NCI-H187 (cell line): Measurements from ENCODE around the gene TCERG1L.
"Not testable (repeated sequence)": the region's sequence is repeated elsewhere in the genome, so short reads cannot be mapped to it uniquely, and the experiment has no call there.

Experiments
- DNase-seq, 2 experiments: peaks; one replicate each; lab custom pipeline; 2025; lab: John Stamatoyannopoulos, UW

TCERG1L gene, protein sequence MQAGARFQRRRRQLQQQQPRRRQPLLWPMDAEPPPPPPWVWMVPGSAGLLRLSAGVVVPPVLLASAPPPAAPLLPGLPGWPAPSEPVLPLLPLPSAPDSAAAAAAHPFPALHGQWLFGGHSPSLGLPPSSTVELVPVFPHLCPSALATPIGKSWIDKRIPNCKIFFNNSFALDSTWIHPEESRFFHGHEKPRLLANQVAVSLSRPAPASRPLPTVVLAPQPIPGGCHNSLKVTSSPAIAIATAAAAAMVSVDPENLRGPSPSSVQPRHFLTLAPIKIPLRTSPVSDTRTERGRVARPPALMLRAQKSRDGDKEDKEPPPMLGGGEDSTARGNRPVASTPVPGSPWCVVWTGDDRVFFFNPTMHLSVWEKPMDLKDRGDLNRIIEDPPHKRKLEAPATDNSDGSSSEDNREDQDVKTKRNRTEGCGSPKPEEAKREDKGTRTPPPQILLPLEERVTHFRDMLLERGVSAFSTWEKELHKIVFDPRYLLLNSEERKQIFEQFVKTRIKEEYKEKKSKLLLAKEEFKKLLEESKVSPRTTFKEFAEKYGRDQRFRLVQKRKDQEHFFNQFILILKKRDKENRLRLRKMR

DNA sequence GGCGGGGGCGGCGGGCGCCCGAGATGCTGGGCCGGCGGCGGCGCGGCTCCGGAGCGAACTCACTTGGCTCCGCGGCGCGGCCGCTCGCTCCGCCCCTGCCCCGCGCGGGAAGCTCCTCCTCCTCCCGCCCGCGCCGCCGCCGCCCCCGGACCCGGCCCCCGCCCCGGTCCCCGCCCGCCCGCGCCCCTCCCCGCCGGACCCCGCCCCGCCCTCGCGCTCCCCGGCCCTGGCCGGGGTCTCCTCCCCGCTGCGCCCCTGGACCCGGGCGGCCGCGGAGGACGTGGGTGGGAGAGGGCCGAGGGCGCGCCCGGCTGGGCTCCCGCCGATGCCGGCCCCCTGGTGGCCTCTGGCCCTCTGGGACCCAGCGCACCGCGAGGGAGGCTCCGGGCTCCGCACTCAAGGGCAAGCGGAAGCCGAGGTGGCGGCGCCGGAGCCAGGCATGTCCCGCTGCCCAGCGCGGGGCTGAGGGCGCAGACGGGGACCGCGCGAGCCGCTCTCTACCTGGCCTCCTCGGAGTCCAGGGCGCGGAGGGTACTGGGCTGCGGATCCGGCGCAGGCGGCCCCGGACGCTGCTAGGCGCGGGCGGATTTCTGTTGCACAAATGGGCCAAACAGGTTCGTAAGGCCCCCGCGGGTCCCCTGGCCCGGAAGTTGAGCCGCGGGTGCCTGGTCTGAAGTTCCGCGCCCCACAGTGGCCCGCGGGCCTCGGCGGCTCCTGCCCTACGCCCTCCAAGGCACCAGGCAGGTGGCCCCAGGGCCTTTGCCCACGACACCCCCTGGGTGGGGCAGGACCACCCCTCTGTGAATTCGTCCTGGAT, at the start of gene TCERG1L:
TSS of gene TCERG1L (minus strand) at position 61 of the 817 bp plus-strand sequence. CDS start 86 bp downstream, outside the sequence.
- no peak for DNase-seq

GRCh38 chr10:131358741-131359442, 47.4 kb upstream of the TCERG1L start:
- DNase-seq = no peak

- DNase-seq = no peak
Observed at GRCh38 chr10:131356442-131356841, 44.9 kb upstream of the TCERG1L start.

DNA sequence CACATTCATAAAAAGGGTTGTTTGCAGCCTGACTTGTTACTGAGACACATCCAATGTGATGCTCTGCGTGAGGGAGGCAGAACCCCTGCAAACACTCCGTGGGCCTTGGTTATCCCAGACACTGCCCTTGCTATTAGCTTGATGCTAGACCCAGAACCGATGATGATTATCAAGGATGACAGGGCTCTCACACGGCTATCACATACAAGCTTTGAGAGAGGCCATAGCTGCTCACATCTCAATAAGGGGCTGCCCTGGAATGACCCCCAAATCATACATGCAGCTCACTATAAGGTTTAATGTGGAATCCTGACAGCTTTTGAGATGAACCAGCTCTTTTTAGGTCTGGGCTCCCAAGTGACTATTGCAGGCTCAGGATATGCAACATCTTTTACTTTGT, 44.4 kb upstream of the TCERG1L start:
- DNase-seq = no peak

- DNase-seq = no peak
Observed at GRCh38 chr10:131355056-131355455, 43.5 kb upstream of the TCERG1L start.

DNA sequence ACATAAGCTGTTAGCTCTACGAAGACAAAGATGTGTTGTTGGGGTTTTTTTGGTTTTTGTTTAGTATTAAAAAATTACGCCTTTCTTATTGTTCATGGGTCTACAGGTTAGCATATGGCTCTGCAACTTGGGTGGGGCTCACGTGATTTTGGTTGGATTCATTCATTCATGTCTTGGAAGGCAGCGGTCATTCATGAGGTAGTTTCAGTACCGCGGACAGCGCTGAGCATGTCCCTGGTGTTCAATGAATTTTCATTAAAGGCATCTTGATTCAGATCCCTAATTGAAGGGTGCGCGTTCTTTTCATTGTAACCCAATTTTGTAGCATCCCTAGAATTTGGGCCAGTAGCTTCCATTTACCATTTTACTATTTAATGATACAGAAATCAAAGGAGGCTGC, 42.9 kb upstream of the TCERG1L start:
- no peak for DNase-seq

- DNase-seq = no peak
Observed at GRCh38 chr10:131352765-131353290, 41.3 kb upstream of the TCERG1L start.

GRCh38 chr10:131350660-131351059, 39.1 kb upstream of the TCERG1L start:
- DNase-seq = no peak

DNA sequence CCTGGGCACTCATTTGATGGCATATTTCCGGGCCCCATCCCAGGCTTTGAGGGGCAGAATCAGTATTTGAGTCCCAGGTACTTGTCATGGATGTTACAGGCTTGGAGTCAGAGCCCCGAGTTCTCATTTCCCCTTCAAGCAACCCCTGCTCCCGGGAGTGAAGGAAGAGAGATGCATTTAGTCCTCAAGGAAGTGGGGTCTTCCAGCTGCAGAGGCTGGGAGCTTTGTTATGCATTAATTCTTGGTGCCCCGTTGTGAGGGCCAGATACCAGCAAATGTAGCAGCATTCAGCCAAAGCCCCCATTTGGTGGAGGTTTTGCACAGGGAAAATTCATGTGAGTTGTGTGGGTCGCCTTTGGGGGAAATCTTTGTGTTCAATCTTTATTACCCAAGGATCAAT, 38.7 kb upstream of the TCERG1L start:
- DNase-seq = no peak

GRCh38 chr10:131346456-131346855, 34.9 kb upstream of the TCERG1L start:
- no peak for DNase-seq

DNA sequence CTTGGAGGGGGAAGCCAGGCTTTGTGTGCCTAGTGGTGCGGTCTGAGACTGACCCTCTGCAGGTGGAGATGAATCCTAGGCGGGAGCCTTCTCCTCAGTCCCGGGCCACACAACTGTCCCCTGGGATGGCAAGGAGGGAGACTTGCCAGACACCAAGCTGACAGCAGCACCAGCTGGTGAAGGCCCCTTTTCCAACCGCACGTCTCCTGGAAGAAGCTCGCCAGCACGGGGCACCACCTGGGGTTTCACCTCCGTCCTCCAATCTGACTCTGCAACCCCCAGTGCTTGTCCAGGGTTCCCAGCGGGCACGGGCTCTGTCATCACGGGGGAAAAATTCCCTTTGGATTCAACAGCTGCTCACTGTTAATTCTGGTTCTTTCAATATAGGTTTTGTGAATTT, 34.2 kb upstream of the TCERG1L start:
- DNase-seq = no peak

DNA sequence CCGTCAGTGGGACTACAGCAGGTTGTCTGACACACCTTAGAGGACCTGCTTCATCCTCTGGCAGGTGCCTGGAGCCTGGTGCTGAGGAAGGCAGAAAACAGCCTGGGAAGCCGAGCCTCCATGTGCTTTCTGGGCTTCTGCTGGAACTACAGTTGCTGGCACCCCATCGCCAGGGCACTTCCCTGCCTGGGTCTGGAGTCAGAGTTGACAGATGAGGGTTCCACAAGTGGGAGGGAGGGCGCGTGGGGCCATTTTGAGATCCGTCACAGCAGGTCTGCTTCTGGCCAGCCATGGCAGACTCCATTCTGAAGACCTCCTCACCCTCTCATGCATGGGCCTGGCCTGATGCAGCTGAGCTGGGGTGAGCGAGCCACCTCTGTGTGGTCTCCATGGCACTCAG, 33.2 kb upstream of the TCERG1L start:
- DNase-seq = no peak

DNA sequence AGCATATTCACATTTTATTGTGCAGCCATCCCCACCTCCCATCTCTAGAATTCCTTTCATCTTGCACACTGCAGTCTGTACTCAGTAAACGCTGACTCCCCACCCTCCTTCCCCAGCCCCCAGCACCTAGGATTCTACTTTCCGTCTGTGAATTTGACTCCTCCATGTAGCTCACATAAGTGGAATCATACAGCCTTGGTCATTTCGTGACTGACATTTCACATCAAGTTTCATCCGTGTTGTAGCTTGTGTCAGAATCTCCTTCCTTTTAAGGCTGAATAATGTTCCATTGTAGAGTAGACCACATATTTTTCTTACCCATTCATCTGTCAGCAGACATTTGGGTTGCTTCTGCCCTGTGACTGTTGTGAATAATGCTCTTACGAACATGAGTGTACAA, 26.2 kb upstream of the TCERG1L start:
- no peak for DNase-seq

DNA sequence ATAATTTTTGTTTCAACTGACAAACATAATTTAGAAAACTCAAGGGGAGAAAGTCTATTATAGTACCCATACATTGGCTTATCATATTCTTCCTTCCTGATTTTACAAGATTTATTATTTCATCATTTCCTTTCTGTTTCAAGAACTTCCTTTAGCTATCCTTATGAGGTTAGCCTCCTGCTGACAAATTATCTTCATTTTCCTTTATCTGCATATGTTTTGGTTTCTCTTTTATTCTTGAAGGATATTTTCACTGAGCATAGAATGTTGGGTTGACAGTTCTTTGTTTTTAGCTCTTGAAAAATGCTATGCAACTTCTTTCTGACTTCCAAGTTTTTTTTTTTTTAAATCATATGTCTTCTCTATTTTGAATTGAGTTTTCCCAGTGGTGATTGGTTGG, 21.3 kb upstream of the TCERG1L start:
- no peak for DNase-seq

DNA sequence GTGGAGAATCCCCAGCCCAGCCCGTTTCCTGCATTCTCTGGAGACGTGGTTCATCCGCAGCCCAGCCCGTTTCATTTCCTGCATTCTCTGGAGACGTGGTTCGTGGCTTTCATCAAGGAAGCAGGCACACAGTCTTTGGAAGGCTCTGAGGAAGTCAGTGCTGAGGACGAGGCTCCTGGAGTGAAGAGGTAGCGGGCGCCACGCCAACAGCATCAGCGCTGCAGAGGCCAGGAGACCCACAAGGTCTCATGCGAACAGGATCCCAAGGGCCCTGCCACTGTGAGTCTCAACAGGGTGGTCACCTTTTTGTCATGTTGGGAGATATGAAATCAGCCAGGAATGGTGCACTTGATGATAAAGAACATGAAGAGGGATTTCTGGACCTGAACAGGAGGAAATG, 12.4 kb upstream of the TCERG1L start:
- no peak for DNase-seq

DNA sequence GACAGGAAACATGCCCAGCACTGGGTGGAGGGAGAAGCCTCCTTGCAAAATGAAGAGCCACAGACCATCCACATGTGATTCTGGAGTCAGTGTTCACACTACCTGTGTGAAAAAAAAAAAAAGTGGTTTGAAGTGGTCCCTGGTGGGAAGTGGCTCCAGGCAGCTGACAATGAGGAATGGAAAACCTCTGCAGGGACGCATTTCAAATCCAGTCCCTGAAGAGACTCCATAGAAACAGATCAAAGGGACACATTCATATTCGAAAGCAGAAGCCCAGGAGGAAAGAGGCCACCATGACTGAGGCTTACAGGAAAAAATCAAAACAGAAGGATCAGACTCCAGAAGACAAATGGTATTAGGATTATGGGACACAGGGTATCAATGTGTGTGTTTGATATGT, 11.5 kb upstream of the TCERG1L start:
- no peak for DNase-seq

DNA sequence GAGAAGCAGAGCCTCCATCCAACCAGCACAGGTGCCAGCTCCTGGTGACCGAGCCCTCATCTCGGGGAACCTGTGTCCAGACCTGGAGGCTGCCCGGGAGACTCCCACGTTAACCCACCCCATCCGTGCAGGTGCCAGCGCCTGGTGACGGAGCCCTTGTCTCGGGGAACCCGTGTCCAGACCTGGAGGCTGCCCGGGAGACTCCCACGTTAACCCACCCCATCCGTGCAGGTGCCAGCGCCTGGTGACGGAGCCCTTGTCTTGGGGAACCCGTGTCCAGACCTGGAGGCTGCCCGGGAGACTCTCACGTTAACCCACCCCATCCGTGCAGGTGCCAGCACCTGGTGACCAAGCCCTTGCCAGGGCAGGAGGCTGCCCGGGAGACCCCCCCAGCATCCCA, 11.1 kb upstream of the TCERG1L start:
- DNase-seq = not testable (repeated sequence)

- DNase-seq = no peak
Observed at GRCh38 chr10:131320860-131321604, 9.5 kb upstream of the TCERG1L start.

DNA sequence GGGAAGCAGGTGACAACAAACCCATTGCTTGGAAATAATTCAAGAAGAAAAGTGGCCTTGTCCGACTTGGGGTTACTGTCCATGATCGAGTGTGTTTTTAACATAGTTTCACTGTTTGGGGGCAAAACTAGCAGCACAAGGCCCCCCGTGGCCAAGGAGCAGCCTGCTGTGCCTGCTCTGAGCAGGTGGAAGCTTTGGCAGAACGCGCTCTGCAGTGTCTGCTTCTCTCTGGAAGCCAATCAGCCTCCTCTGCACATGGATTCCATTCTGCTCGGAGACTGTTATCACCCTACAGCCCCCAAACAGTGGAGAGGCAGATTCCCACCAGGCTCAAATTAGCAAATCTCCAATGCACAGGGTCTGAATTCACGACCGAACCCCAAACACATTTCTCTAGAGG, 7.3 kb upstream of the TCERG1L start:
- DNase-seq = no peak

- no peak for DNase-seq
Observed at GRCh38 chr10:131318291-131318690, 6.8 kb upstream of the TCERG1L start.
